ENCODE measurements around the gene SPTLC1. TPM values are rescaled to one million over a fixed set of nuclear protein-coding genes. Genes with fewer than 3 reads are reported as not detected.

SPTLC1 gene
- polyA plus RNA-seq, 1 donor from 2014 or later = 74.8 TPM

GRCh38 chr9:92142329-92142728 is 27.1 kb upstream of the SPTLC1 start:
- Histone ChIP-seq H3K9ac (ENCODE audit: low read length) (no peak overlapping the region), H2AFZ (ENCODE audit: low read depth, low read length) (no peak overlapping the region), H3K27me3 (ENCODE audit: insufficient read depth, low read depth, low read length) (peaks cover 22% of the 10 kb centered on the region), H3F3A (ENCODE audit: insufficient read depth, low read length, poor library complexity, severe bottlenecking) (no peaks in the 10 kb centered on the region), H3K9me2 (ENCODE audit: insufficient read depth, low read length) (no peaks in the 10 kb centered on the region), H3K4me2 (ENCODE audit: low read length) (no peak overlapping the region), H3K36me3 (ENCODE audit: insufficient read depth, low read length) (no peaks in the 10 kb centered on the region), H4K20me1 (ENCODE audit: insufficient read depth) (no peaks in the 10 kb centered on the region), H3K79me2 (replicated peaks; ENCODE audit: insufficient read depth, low read length) (no peaks in the 10 kb centered on the region), H3K4me3 (ENCODE audit: low read length) (no peak overlapping the region), H3K27ac (ENCODE audit: low read length) (no peak overlapping the region), H3K9me3 (ENCODE audit: low read length) (no peaks in the 10 kb centered on the region)
- TF ChIP-seq SMC3 (conservative IDR thresholded peaks at IDR 0.05; ENCODE audit: poor library complexity) = no peak
- TF ChIP-seq POLR2AphosphoS5 (IDR thresholded peaks at IDR 0.05) = no peak
- no peak for TF ChIP-seq MXI1 (conservative IDR thresholded peaks at IDR 0.05; ENCODE audit: poor library complexity, severe bottlenecking)
- no peak for TF ChIP-seq EP300 (conservative IDR thresholded peaks at IDR 0.05; ENCODE audit: poor library complexity, severe bottlenecking)

GRCh38 chr9:92141144-92142129 is 26.2 kb upstream of the SPTLC1 start:
- Histone ChIP-seq H3K4me2 (ENCODE audit: low read length) (no peak overlapping the region), H4K20me1 (ENCODE audit: insufficient read depth) (no peaks in the 10 kb centered on the region), H3K4me3 (ENCODE audit: low read length) (no peak overlapping the region), H3F3A (ENCODE audit: insufficient read depth, low read length, poor library complexity, severe bottlenecking) (no peaks in the 10 kb centered on the region), H3K27me3 (ENCODE audit: insufficient read depth, low read depth, low read length) (peaks cover 22% of the 10 kb centered on the region), H3K9me3 (ENCODE audit: low read length) (no peaks in the 10 kb centered on the region), H3K79me2 (replicated peaks; ENCODE audit: insufficient read depth, low read length) (no peaks in the 10 kb centered on the region), H3K9ac (ENCODE audit: low read length) (no peak overlapping the region), H2AFZ (ENCODE audit: low read depth, low read length) (no peak overlapping the region), H3K36me3 (ENCODE audit: insufficient read depth, low read length) (no peaks in the 10 kb centered on the region), H3K9me2 (ENCODE audit: insufficient read depth, low read length) (no peaks in the 10 kb centered on the region), H3K27ac (ENCODE audit: low read length) (no peak overlapping the region)
- TF ChIP-seq POLR2AphosphoS5 (IDR thresholded peaks at IDR 0.05) (no peak), EZH2 (IDR thresholded peaks at IDR 0.05; ENCODE audit: borderline replicate concordance, insufficient read depth, low read length, poor library complexity, severe bottlenecking) (no peak), MXI1 (conservative IDR thresholded peaks at IDR 0.05; ENCODE audit: poor library complexity, severe bottlenecking) (no peak), EP300 (conservative IDR thresholded peaks at IDR 0.05; ENCODE audit: poor library complexity, severe bottlenecking) (no peak), TAF1 (IDR thresholded peaks at IDR 0.05; ENCODE audit: low read depth) (no peak), RAD21 (conservative IDR thresholded peaks at IDR 0.05) (no peak)

- H3F3A ChIP-seq (ENCODE audit: insufficient read depth, low read length, poor library complexity, severe bottlenecking) = no peaks in the 10 kb centered on the region
- no peaks in the 10 kb centered on the region for H3K9me3 ChIP-seq (ENCODE audit: low read length)
- H3K27me3 ChIP-seq (ENCODE audit: insufficient read depth, low read depth, low read length) = peaks cover 22% of the 10 kb centered on the region
- TF ChIP-seq TAF1 (IDR thresholded peaks at IDR 0.05; ENCODE audit: low read depth) (no peak), POLR2AphosphoS5 (IDR thresholded peaks at IDR 0.05) (no peak), SMC3 (conservative IDR thresholded peaks at IDR 0.05; ENCODE audit: poor library complexity) (no peak), RAD21 (conservative IDR thresholded peaks at IDR 0.05) (no peak), EP300 (conservative IDR thresholded peaks at IDR 0.05; ENCODE audit: poor library complexity, severe bottlenecking) (no peak), MXI1 (conservative IDR thresholded peaks at IDR 0.05; ENCODE audit: poor library complexity, severe bottlenecking) (no peak), REST (IDR thresholded peaks at IDR 0.05; ENCODE audit: borderline replicate concordance) (no peak), CTCF (IDR thresholded peaks at IDR 0.05; ENCODE audit: poor library complexity, severe bottlenecking) (no peak), EZH2 (IDR thresholded peaks at IDR 0.05; ENCODE audit: borderline replicate concordance, insufficient read depth, low read length, poor library complexity, severe bottlenecking) (no peak)
- H3K36me3 ChIP-seq (ENCODE audit: insufficient read depth, low read length) = no peaks in the 10 kb centered on the region
- H3K9ac ChIP-seq (ENCODE audit: low read length) = no peak overlapping the region
- H3K79me2 ChIP-seq (replicated peaks; ENCODE audit: insufficient read depth, low read length) = no peaks in the 10 kb centered on the region
- no peak overlapping the region for H3K4me2 ChIP-seq (ENCODE audit: low read length)
- no peaks in the 10 kb centered on the region for H4K20me1 ChIP-seq (ENCODE audit: insufficient read depth)
- no peak overlapping the region for H3K4me3 ChIP-seq (ENCODE audit: low read length)
- no peak overlapping the region for H3K27ac ChIP-seq (ENCODE audit: low read length)
- H2AFZ ChIP-seq (ENCODE audit: low read depth, low read length) = no peak overlapping the region
- no peaks in the 10 kb centered on the region for H3K9me2 ChIP-seq (ENCODE audit: insufficient read depth, low read length)
These were observed 25.5 kb upstream of the SPTLC1 start for GRCh38 chr9:92140754-92141143.
